ENCODE data around the gene CYP27C1. TPM values are rescaled to one million over a fixed set of nuclear protein-coding genes. Genes with fewer than 3 reads are reported as not detected.
"Not testable (repeated sequence)": the region's sequence is repeated elsewhere in the genome, so short reads cannot be mapped to it uniquely, and the experiment has no call there.

Gene CYP27C1
- total RNA-seq, 1 donor from 2014 or later, result not detected

DNA sequence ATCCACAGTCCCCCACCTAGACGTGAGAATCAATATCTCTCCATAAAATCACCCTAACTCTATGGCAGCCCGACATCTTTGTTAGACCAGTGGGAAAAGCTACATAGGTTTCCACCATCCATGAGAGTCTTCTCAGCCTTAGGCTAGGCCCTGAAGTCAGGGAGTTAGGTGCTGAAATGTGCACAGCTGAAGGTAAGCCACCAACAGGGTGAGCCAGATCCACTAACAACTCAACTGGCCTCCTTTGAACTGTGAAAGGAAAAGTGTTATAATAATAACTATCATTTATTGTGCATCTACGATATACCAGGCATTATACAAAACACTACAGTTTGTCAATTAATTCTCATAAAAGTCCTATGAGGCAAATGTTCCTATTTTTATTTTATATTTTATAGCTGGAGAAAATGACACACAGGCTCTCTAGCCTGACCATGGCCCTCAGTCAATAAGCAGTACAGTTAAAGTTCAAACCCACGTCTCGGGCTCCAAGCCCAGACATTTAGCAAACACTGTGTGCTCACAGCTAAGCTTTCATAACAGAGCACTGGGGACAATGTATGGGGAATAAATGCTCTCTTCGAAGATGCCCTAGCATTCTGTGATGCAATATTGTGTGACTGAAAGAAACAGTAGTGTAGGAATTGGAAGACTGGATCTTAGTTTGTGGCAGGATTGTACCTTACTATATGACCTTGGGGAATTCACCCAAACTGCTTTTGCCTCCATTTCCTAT, 11.2 kb upstream of the CYP27C1 start:
- DNase-seq (ENCODE audit: low spot score), result no peak
- Mint-ChIP-seq H3K27me3 (ENCODE audit: insufficient read depth) (peaks cover 4% of the 10 kb centered on the region), H3K36me3 (ENCODE audit: low read depth) (no peaks in the 10 kb centered on the region), H3K4me3 (no peak overlapping the region), H3K27ac (no peak overlapping the region), H3K9me3 (peaks cover 3% of the 10 kb centered on the region), H3K4me1 (ENCODE audit: low read depth) (peaks cover 4% of the 10 kb centered on the region)
- intact Hi-C loops (cut with micrococcal nuclease), result no loop called here

- DNase-seq (ENCODE audit: low spot score), result no peak
- Mint-ChIP-seq H3K9me3 (peaks cover 3% of the 10 kb centered on the region), H3K36me3 (ENCODE audit: low read depth) (no peaks in the 10 kb centered on the region), H3K4me3 (no peak overlapping the region), H3K27me3 (ENCODE audit: insufficient read depth) (peaks cover 3% of the 10 kb centered on the region), H3K27ac (no peak overlapping the region), H3K4me1 (ENCODE audit: low read depth) (peaks cover 6% of the 10 kb centered on the region)
- intact Hi-C loops (cut with micrococcal nuclease), result loop anchor here (5.0 kb wide), 1 partner anchor 63 kb away; the partner anchor contains the start of gene ERCC3
These were observed 9.5 kb upstream of the CYP27C1 start for GRCh38 chr2:127229555-127229954.

DNA sequence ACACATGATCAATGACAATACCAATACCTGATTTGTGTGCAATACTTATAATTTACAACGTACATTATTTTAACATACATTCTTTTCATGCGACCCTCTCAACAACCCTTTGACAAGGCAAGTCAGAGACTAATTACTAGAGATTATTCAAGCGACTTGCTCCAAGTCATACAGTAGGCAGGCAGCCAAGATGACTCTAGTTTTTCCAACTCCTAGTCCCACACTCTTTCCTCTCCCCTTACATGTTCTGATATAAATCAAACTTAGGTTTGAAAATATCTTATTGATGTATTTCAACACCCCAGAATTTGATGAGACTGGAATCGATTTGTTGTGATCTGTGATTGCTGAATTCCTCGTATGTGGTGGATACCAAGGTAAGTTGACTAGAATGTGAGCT, 8.0 kb upstream of the CYP27C1 start:
- no peak overlapping the region for H3K4me3 Mint-ChIP-seq
- no peak for DNase-seq (ENCODE audit: low spot score)

GRCh38 chr2:127227264-127227660, 7.2 kb upstream of the CYP27C1 start:
- intact Hi-C loops (cut with micrococcal nuclease), result loop anchor here (5.0 kb wide), 1 partner anchor 65 kb away; the partner anchor contains the start of gene ERCC3
- not testable (repeated sequence) for H3K4me3 Mint-ChIP-seq; H3K27ac Mint-ChIP-seq; H3K36me3 Mint-ChIP-seq (ENCODE audit: low read depth); DNase-seq (ENCODE audit: low spot score); H3K9me3 Mint-ChIP-seq; H3K4me1 Mint-ChIP-seq (ENCODE audit: low read depth)
- peaks cover 18% of the 10 kb centered on the region for H3K27me3 Mint-ChIP-seq (ENCODE audit: insufficient read depth)

More for the DNA sequence above, 8.0 kb upstream of the CYP27C1 start:
- Mint-ChIP-seq H3K27me3 (ENCODE audit: insufficient read depth) (peaks cover 11% of the 10 kb centered on the region), H3K27ac (no peak overlapping the region), H3K4me1 (ENCODE audit: low read depth) (peaks cover 6% of the 10 kb centered on the region), H3K36me3 (ENCODE audit: low read depth) (no peaks in the 10 kb centered on the region), H3K9me3 (peaks cover 3% of the 10 kb centered on the region)
- intact Hi-C loops (cut with micrococcal nuclease), result loop anchor here (5.0 kb wide), 1 partner anchor 64 kb away; the partner anchor contains the start of gene ERCC3

DNA sequence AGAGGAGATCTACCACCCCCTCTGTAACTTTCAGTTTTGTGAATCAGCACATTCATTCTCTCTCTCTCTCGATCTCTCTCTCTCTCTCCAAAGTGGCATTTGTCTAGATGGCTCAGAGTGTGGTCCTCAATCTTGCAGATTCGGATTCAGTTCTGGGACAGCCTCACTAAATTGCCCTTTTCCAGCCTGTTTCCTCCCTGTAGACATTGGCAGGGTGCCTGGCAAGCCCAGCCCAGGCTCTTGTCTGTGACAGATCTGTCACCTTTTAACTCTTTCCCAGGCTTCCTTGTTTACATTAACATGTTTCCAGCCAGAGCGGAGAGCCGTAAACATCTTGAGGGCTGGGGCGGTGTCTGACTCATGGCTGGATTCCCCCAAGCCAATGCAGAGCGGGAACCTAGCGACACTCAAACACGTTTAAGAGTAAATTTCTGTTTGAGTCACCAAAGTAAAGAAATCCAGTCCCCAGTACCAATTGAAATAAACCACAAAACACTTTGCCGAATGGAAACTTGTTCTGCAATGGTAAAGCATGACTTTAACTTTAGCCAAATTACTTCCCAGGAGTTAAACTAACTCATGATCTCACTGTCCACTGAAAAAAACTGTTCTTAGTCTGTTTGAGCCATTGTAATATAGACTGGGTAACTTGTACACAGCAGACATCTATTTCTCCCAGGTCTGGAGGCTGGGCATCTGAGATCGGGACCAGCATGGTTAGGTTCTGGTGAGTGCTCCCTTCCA, 6.6 kb upstream of the CYP27C1 start:
- Mint-ChIP-seq H3K36me3 (ENCODE audit: low read depth) (no peaks in the 10 kb centered on the region), H3K27ac (peak overlapping the region; percentile 82), H3K27me3 (ENCODE audit: insufficient read depth) (peaks cover 20% of the 10 kb centered on the region), H3K9me3 (peaks cover 3% of the 10 kb centered on the region), H3K4me3 (peak overlapping the region; percentile 71), H3K4me1 (ENCODE audit: low read depth) (peaks cover 6% of the 10 kb centered on the region)
- intact Hi-C loops (cut with micrococcal nuclease), result loop anchor here (1.0 to 5.0 kb wide), 2 partner anchors 66 to 162 kb away; partner anchors contain the start of gene ERCC3
- DNase-seq (ENCODE audit: low spot score), result peak; percentile 13

- H3K36me3 Mint-ChIP-seq (ENCODE audit: low read depth), result no peaks in the 10 kb centered on the region
- H3K4me1 Mint-ChIP-seq (ENCODE audit: low read depth), result peaks cover 6% of the 10 kb centered on the region
- peaks cover 3% of the 10 kb centered on the region for H3K9me3 Mint-ChIP-seq
- intact Hi-C loops (cut with micrococcal nuclease), result loop anchor here (1.0 to 5.0 kb wide), 2 partner anchors 66 to 162 kb away; partner anchors contain the start of gene ERCC3
- peak overlapping the region; percentile 71 for H3K4me3 Mint-ChIP-seq
- no peak overlapping the region for H3K27ac Mint-ChIP-seq
- H3K27me3 Mint-ChIP-seq (ENCODE audit: insufficient read depth), result peaks cover 21% of the 10 kb centered on the region
- DNase-seq (ENCODE audit: low spot score), result no peak
These were observed 6.0 kb upstream of the CYP27C1 start for GRCh38 chr2:127226132-127226519.

GRCh38 chr2:127225186-127225960, 5.3 kb upstream of the CYP27C1 start:
- Mint-ChIP-seq H3K27me3 (ENCODE audit: insufficient read depth) (peaks cover 29% of the 10 kb centered on the region), H3K9me3 (peaks cover 3% of the 10 kb centered on the region), H3K4me1 (ENCODE audit: low read depth) (peaks cover 12% of the 10 kb centered on the region), H3K4me3 (no peak overlapping the region), H3K36me3 (ENCODE audit: low read depth) (no peaks in the 10 kb centered on the region), H3K27ac (no peak overlapping the region)
- DNase-seq (ENCODE audit: low spot score), result no peak
- intact Hi-C loops (cut with micrococcal nuclease), result loop anchor here (5.0 kb wide), 1 partner anchor 67 kb away; the partner anchor contains the start of gene ERCC3

DNA sequence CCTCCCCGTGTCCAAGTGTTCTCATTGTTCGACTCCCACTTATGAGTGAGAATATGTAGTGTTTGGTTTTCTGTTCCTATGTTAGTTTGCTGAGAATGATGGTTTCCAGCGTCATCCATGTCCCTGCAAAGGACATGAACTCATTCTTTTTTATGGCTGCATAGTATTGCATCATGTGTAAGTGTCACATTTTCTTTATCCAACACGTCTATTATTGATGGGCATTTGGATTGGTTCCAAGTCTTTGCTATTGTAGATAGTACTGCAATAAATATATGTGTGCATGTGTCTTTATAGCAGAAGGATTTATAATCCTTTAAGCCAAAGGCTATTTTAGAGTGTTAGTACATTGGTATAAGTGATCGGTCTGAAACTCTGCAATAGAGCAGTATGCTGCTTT, 4.0 kb upstream of the CYP27C1 start:
- intact Hi-C loops (cut with micrococcal nuclease); H3K27ac Mint-ChIP-seq; H3K9me3 Mint-ChIP-seq; H3K36me3 Mint-ChIP-seq (ENCODE audit: low read depth); H3K4me3 Mint-ChIP-seq; DNase-seq (ENCODE audit: low spot score): not testable (repeated sequence)
- H3K27me3 Mint-ChIP-seq (ENCODE audit: insufficient read depth), result peaks cover 32% of the 10 kb centered on the region
- H3K4me1 Mint-ChIP-seq (ENCODE audit: low read depth), result peaks cover 15% of the 10 kb centered on the region

DNA sequence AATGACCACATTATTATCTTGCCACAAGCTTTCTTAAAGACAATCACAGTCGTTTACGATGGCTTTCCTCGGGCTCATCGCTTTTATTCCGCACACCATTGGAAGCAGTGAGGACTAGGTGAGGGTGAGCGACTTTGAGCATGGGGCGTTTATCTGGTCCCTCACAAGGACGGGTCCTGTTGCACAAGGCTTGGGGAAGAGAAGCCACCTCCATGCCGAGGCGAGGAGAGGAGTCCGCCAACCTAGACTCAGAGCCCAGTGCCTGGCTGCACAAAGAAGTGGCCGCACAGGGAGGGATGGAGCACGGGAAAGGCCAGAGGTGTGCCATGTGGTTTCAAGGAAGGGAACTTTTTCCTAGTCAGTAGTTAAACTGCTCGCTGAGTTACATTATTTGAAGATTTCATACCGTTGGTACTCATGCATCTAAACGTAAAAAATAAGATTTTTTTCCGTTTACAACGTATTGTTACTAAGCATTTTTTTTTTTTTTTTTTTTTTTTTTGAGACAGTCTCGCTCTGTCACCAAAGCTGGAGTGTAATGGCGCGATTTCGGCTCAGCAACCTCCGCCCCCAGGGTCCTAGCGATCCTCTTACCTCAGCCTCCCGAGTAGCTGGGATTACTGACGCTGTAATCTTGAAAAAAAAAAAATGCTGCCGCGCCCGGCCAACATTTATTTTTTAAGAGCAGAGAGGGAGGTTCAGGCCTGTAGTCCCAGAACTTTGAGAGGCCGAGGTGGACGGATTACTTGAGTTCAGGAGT, 849 bp upstream of the CYP27C1 start:
- Mint-ChIP-seq H3K9me3 (no peaks in the 10 kb centered on the region), H3K27ac (no peak overlapping the region), H3K36me3 (ENCODE audit: low read depth) (peaks cover 3% of the 10 kb centered on the region), H3K4me1 (ENCODE audit: low read depth) (peaks cover 15% of the 10 kb centered on the region), H3K4me3 (peak overlapping the region; percentile 65), H3K27me3 (ENCODE audit: insufficient read depth) (peaks cover 59% of the 10 kb centered on the region)
- DNase-seq (ENCODE audit: low spot score), result no peak
- intact Hi-C loops (cut with micrococcal nuclease), result no loop called here

DNA sequence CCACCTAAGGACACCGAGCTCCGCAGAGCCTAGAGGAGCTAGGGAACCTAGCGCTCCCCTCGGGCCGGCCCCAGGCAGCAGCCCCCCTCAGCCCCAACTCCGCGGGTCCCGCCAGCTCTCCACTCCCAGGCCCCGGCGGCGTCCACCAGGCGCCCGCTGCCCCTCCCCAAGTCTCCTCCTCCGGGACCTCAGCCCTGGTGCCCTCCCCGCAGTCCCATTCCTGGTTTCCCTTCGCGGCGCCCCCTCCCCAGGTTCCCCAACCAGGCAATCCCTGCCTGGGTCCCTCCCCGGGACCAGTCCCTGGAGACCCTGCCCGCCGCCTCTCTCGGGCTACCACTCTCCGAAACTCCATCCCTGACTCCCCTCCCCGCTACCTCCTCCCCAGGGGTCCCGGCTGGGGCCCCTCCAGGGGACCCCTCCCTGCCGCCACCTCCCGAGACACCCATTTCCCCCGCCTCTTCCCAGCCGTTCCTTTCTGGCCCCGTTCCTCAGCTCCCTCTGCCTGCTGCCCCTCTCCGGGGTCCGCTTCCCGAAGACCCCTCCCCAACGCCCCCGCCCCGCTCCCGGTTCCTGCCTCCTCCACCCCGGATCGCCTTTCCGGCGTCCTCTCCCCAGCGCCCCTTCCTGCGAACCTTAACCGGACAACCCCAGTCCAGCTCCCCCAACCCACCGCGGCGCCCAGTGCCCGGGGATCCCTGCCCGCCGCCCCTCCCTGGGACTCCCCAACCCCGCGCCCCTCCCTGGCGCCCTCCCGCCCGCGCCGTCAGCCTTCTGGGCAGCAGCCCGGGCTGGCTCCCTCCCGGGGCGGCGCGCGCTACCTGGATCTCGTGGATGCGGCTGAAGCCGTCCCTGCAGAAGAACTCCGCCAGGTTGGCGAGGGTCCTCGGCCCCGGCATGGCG, 678 bp downstream of the CYP27C1 start:
- Mint-ChIP-seq H3K27me3 (ENCODE audit: insufficient read depth) (peaks cover 56% of the 10 kb centered on the region), H3K9me3 (no peaks in the 10 kb centered on the region), H3K4me1 (ENCODE audit: low read depth) (peaks cover 15% of the 10 kb centered on the region), H3K27ac (no peak overlapping the region), H3K4me3 (peak overlapping the region; percentile 33), H3K36me3 (ENCODE audit: low read depth) (peaks cover 3% of the 10 kb centered on the region)
- no peak for DNase-seq (ENCODE audit: low spot score)
- intact Hi-C loops (cut with micrococcal nuclease), result no loop called here

GRCh38 chr2:127218812-127219170, 1.3 kb downstream of the CYP27C1 start:
- Mint-ChIP-seq H3K27ac (no peak overlapping the region), H3K4me3 (peak overlapping the region; percentile 33), H3K27me3 (ENCODE audit: insufficient read depth) (peaks cover 56% of the 10 kb centered on the region), H3K4me1 (ENCODE audit: low read depth) (peaks cover 15% of the 10 kb centered on the region), H3K36me3 (ENCODE audit: low read depth) (peaks cover 3% of the 10 kb centered on the region), H3K9me3 (no peaks in the 10 kb centered on the region)
- no peak for DNase-seq (ENCODE audit: low spot score)
- intact Hi-C loops (cut with micrococcal nuclease), result no loop called here
